NT2/D1 (cell line): ENCODE measurements around the gene CDH13.

Experiments
- SUZ12 ChIP-seq: IDR thresholded peaks from 2 replicates; pipeline ENCODE4 v1.6.1; 2011; ENCODE audit not compliant: insufficient read length, insufficient read depth; ENCODE audit errors: extremely low read depth
- YY1 ChIP-seq: IDR thresholded peaks from 2 replicates; pipeline ENCODE4 v1.6.1; 2011; ENCODE audit not compliant: insufficient read length, insufficient read depth
- ZNF274 ChIP-seq: IDR thresholded peaks from 2 replicates; pipeline ENCODE4 v1.6.1; 2011; ENCODE audit warnings: mild to moderate bottlenecking, low read depth, low read length

GRCh38 chr16:82584553-82585152, 42.1 kb upstream of the CDH13 start:
- TF ChIP-seq SUZ12 (no peak), ZNF274 (no peak), YY1 (no peak)
